Measurements from ENCODE around the gene C6orf120. TPM values are rescaled to one million over a fixed set of nuclear protein-coding genes. Genes with fewer than 3 reads are reported as not detected.

C6orf120 gene
- total and polyA plus RNA-seq, 9 of the 15 experiments (the other 6 are each of a cell fraction or from before 2014, with no cell fraction given) = 7.7 to 44.9 (median 34.8) TPM

- TF ChIP-seq MAZ (CRISPR knock-in tag; conservative IDR thresholded peaks at IDR 0.05 in 1 of 2, IDR thresholded peaks at IDR 0.05 in 1 of 2) (peak; percentile 82 to 83; a peak in 3 of 4 replicates), ARNT (IDR thresholded peaks at IDR 0.05) (no peak), DPF2 (IDR thresholded peaks at IDR 0.05) (no peak; the same call in 1 of the 2 replicates), ZNF79 (CRISPR knock-in tag; IDR thresholded peaks at IDR 0.05; ENCODE audit: low read depth) (no peak), SIN3B (IDR thresholded peaks at IDR 0.05; ENCODE audit: low read depth) (peak; percentile 63), LARP7 (IDR thresholded peaks at IDR 0.05) (no peak), ZBTB49 (CRISPR knock-in tag; IDR thresholded peaks at IDR 0.05; ENCODE audit: borderline replicate concordance) (no peak), ZNF830 (CRISPR knock-in tag; IDR thresholded peaks at IDR 0.05) (no peak; the same call in 1 of the 2 replicates), TBP (optimal IDR thresholded peaks at IDR 0.05; ENCODE audit: low read depth, low read length) (peak; percentile 93), BRF1 (IDR thresholded peaks at IDR 0.05; ENCODE audit: borderline replicate concordance, extremely low read depth, insufficient read length) (no peak), ZNF507 (tag; conservative IDR thresholded peaks at IDR 0.05) (no peak), TRIM24 (IDR thresholded peaks at IDR 0.05) (0 out of 4 replicates have a peak, but pooled peaks of 1 of the 2 experiments have one; percentile 34), POU5F1 (IDR thresholded peaks at IDR 0.05; ENCODE audit: borderline replicate concordance, low read depth, low read length, partially characterized antibody) (no peak), MEF2D (tag; conservative IDR thresholded peaks at IDR 0.05; ENCODE audit: low read depth) (no peak), KDM5B (IDR thresholded peaks at IDR 0.05; ENCODE audit: insufficient replicate concordance, low read depth, low read length) (peak; percentile 94), ZNF699 (CRISPR knock-in tag; IDR thresholded peaks at IDR 0.05; ENCODE audit: insufficient replicate concordance) (no peak), C11orf30 (IDR thresholded peaks at IDR 0.05; ENCODE audit: low read depth) (peak; percentile 85), ZNF24 (IDR thresholded peaks at IDR 0.05) (no peak), ZNF717 (CRISPR knock-in tag; IDR thresholded peaks at IDR 0.05) (no peak), FUS (optimal IDR thresholded peaks at IDR 0.05; ENCODE audit: low read depth, low read length) (no peak), BMI1 (IDR thresholded peaks at IDR 0.05; ENCODE audit: low read length) (no peak), SRSF9 (IDR thresholded peaks at IDR 0.05; ENCODE audit: borderline replicate concordance, low read depth, low read length) (no peak), ZNF232 (CRISPR knock-in tag; IDR thresholded peaks at IDR 0.05) (no peak; the same call in 1 of the 2 replicates)
- TF ChIP-seq, protein P1, sequence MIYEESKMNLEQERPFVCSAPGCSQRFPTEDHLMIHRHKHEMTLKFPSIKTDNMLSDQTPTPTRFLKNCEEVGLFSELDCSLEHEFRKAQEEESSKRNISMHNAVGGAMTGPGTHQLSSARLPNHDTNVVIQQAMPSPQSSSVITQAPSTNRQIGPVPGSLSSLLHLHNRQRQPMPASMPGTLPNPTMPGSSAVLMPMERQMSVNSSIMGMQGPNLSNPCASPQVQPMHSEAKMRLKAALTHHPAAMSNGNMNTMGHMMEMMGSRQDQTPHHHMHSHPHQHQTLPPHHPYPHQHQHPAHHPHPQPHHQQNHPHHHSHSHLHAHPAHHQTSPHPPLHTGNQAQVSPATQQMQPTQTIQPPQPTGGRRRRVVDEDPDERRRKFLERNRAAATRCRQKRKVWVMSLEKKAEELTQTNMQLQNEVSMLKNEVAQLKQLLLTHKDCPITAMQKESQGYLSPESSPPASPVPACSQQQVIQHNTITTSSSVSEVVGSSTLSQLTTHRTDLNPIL (CRISPR knock-in tag; IDR thresholded peaks at IDR 0.05) = no peak
Measured at GRCh38 chr6:169701954-169702839, at the start of gene C6orf120, which contains the start of gene WDR27 (continued).

Data from K562 (cell line).